Right lobe of liver (tissue), 6 donors: Measurements from ENCODE around the gene DVL1. TPM values are rescaled to one million over a fixed set of nuclear protein-coding genes. Genes with fewer than 3 reads are reported as not detected.

Experiments used
- ATAC-seq, 4 donors: fragments of 200-7000 bp; cut with Tn5 transposase; one replicate each; pipeline ENCODE4 v1.9.1; 2020; ENCODE audit warnings: mild to moderate bottlenecking in 4 of 4, moderate library complexity in 4 of 4
- DNase-seq, 3 donors: peaks; one replicate each; pipeline ENCODE4 v3.0.0-alpha.2; 2020
- H3K27ac ChIP-seq, 3 donors: fragments of 200-600 bp; one replicate each; pipeline ENCODE4 v1.8.0; 2022
- H3K27me3 ChIP-seq, 2 donors: fragments of 200-600 bp; one replicate each; pipeline ENCODE4 v1.8.0; 2022
- H3K36me3 ChIP-seq, 4 donors: fragments of 200-600 bp; sonication (generic) in 1 of 4; one replicate each; pipeline versions ENCODE4 v1.5.1 to v1.8.0; 2017 to 2022; ENCODE audit warnings: control low read depth in 1 of 4
- H3K4me1 ChIP-seq, 4 donors: fragments of 200-600 bp; sonication (generic) in 1 of 4; one replicate each; pipeline versions ENCODE4 v1.5.1 to v1.8.0; 2017 to 2022; ENCODE audit warnings: control low read depth in 1 of 4
- H3K4me3 ChIP-seq, 3 donors: fragments of 200-600 bp; one replicate each; pipeline ENCODE4 v1.8.0; 2022
- H3K9me3 ChIP-seq, 4 donors: fragments of 200-600 bp; sonication (generic) in 1 of 4; one replicate each; pipeline versions ENCODE4 v1.5.1 to v1.8.0; 2017 to 2022; ENCODE audit warnings: control low read depth in 1 of 4
- POLR2A ChIP-seq: fragments of 450-650 bp; IDR thresholded peaks from one replicate; pipeline ENCODE4 v1.6.1; 2017; ENCODE audit warnings: antibody characterized with exemption, mild to moderate bottlenecking
- WGBS: methylation state at CpG from one replicate; pipeline ENCODE4 v1.1.6; 2018; ENCODE audit warnings: low coverage, low lambda C conversion rate; ENCODE audit not compliant: insufficient coverage; ENCODE audit errors: missing lambda C conversion rate; 5-methylcytosine and 5-hydroxymethylcytosine counted together
- intact Hi-C, 2 donors: fragments of 100-400 bp; cut with DNase I; formaldehyde crosslinking; loops; one replicate each; pipeline versions ENCODE4 v1.11.2 to v1.14.1; 2022
- total RNA-seq, 6 experiments: library from RNA; depleted of rRNA in 2 of 6; stranded (reverse); fragments of >200 nt in 2 of 6; fragmentation: NEBNext Ultra II Directional in 3 of 6; extraction: Animal tissue kit (Norgen Biotek cat#: 25700) in 3 of 6; gene quantifications; one replicate each; pipeline versions ENCODE4 v1.1.0 to v1.2.4, GENCODE V29; 2016 to 2023
- TF ChIP-seq, protein P1 (sequence below), 4 donors: fragments of 200-600 bp in 3 of 4; fragments of 450-650 bp in 1 of 4; IDR thresholded peaks; one replicate each; pipeline versions ENCODE4 v1.5.1 to v1.8.0; 2016 to 2022; ENCODE audit warnings: antibody characterized with exemption in 4 of 4, mild to moderate bottlenecking in 2 of 4
- donor health status: DM: no; HTN: yes; CAD: no.
- donor health status: DM: no; HTN: no; CAD: no.
- donor health status: DM: no; HTN: no; CAD: no.
- donor health status: DM: no; HTN: yes; CAD: no.
- donor health status: DM: no; HTN: yes; CAD: no.

Gene DVL1
- total RNA-seq, 6 experiments from 2014 or later = 32.7 to 54.6 (median 41.2) TPM

DNA sequence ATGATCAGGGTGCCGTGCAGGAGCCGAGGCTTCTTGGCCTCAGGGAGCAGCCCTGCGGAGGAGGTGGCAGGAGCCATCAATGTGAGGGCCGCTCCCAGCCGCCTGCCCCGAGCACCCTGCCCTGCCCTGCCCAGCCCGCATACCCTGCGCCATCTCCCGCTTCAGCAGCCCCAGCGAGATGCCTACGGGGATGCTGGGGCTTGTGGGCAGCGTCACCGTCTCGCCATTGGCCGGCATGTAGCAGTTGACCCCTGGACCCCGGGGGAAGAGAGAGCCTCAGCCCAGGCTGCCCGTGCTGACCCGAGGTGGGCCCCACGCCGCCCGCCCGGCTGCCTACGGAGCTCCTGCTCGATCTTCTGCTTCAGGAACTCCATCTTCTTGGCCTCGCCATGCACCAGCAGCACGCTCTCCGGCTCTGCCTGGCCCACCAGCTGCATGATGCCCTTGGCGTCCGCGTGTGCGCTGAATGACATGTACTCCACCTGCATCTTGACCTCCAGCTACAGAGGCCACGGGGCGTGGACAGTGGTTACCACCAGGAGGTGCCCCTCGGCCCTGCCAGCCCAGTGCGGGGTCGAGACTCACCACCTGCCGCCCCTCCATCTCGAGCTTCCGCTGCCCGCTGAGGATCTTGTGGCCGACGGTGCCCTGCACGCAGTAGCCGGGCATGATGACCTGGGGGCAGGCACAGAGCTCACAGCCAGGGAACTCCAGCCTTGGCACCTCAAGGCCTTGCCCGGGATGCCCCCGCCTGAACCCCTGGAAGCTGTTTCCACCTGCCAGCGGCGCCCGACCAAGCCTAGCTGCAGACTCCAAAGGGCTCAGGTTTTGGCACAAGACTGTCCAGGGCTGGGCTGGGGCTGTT lies 36.5 kb downstream of the DVL1 start:
- peaks cover 0 to 9% (median 3%) of the 10 kb centered on the region in 4 donors for H3K4me1 ChIP-seq
- no peak overlapping the region for H3K4me3 ChIP-seq
- DNase-seq (no peak), ATAC-seq (no peak)
- H3K36me3 ChIP-seq = peaks cover 0 to 44% (median 10%) of the 10 kb centered on the region in 4 donors
- H3K9me3 ChIP-seq = no peaks in the 10 kb centered on the region
- TF ChIP-seq, protein P1, sequence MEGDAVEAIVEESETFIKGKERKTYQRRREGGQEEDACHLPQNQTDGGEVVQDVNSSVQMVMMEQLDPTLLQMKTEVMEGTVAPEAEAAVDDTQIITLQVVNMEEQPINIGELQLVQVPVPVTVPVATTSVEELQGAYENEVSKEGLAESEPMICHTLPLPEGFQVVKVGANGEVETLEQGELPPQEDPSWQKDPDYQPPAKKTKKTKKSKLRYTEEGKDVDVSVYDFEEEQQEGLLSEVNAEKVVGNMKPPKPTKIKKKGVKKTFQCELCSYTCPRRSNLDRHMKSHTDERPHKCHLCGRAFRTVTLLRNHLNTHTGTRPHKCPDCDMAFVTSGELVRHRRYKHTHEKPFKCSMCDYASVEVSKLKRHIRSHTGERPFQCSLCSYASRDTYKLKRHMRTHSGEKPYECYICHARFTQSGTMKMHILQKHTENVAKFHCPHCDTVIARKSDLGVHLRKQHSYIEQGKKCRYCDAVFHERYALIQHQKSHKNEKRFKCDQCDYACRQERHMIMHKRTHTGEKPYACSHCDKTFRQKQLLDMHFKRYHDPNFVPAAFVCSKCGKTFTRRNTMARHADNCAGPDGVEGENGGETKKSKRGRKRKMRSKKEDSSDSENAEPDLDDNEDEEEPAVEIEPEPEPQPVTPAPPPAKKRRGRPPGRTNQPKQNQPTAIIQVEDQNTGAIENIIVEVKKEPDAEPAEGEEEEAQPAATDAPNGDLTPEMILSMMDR (IDR thresholded peaks at IDR 0.05) = no peak
- no peak for TF ChIP-seq POLR2A
- H3K27ac ChIP-seq = no peak overlapping the region
- intact Hi-C loops = no loop called here
- 82% methylated on average over 5 of the region's 49 CpGs for WGBS
- no peaks in the 10 kb centered on the region for H3K27me3 ChIP-seq

DNA sequence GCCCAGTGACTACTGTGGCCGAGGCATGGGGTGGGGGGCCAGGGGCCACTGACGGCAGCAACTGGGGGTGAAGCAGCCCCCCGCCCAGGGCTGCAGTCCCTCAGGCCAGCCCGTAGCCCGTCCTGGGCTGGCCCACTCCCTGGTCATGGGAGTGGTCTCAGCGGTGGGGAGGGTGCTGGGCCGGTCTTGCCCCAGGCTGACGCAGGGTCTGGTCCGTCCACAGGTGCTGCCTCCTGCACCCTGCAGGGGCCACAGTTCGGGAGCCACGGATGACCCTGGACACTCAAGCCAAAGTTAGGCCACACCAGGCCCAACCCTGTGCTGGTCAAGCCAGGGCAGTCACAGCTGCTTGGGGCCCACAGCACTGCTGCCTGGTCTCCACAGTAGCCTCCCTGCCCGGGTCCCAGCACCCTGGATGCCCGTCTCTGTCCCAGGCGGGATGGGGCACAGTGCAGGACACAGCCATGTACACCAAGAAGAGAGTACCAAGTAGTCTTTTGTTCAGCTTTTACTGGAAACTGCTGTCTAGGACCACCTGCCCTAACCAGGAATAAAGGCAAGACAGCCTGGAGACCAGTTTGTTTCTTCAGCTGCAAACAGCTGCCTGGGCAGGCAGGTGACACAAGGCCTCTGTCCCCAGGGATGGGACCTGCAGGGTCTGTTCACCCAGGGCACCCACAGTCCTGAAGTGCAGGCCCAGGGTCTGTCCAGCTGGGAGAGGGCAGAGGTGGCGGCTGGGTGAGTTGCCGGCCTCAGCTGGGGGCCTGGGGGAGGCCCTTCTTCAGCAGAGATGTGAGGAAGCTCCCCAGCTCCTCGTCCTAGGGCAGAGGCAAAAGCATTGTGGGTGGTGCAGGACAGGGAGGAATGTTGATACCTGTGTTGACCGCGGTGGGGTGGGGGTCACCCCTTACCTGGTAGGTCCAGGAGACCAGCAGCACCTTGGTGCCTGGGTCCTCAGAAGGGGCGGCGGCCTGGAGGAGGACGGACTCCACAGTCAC lies 37.8 kb downstream of the DVL1 start:
- intact Hi-C loops = no loop called here
- Histone ChIP-seq H3K4me1 (peaks cover 0 to 18% (median 7%) of the 10 kb centered on the region in 4 donors), H3K4me3 (no peak overlapping the region), H3K36me3 (peaks cover 0 to 44% (median 10%) of the 10 kb centered on the region in 4 donors), H3K27ac (no peak overlapping the region), H3K9me3 (no peaks in the 10 kb centered on the region), H3K27me3 (no peaks in the 10 kb centered on the region)
- ATAC-seq (no peak), DNase-seq (no peak)
- TF ChIP-seq, protein P1 (IDR thresholded peaks at IDR 0.05) = no peak
- TF ChIP-seq POLR2A = no peak
- 92% methylated on average over 6 of the region's 22 CpGs for WGBS

DNA sequence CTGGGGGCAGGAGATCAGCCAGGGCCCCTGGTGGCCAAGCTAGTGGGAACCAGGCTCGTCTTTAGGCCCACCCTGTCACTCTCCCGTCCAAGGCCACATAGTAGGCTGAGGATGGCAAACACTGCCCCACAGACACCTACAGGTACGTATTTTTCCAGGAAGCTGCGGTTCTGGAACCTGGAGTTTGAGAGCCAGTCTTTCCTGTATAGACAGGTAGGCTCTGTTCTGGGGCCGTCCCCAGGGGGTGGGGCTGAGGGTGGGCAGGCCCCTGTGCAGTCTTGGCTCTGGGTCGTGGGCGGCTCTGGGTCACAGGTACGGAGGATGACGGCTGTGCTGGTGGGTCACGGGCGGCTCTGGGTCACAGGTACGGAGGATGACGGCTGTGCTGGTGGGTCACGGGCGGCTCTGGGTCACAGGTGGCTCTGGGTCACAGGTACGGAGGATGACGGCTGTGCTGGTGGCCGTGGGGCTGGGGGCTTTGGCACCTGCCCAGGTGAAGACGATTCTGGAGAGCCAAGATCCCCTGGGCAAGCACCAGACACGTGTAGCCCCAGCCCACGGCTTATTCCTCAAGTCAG lies 38.7 kb downstream of the DVL1 start:
- H3K36me3 ChIP-seq = peaks cover 0 to 44% (median 10%) of the 10 kb centered on the region in 4 donors
- intact Hi-C loops = no loop called here
- no peak for DNase-seq
- no peak overlapping the region for H3K27ac ChIP-seq
- H3K9me3 ChIP-seq = no peaks in the 10 kb centered on the region
- ATAC-seq = no peak
- 40% methylated on average over 2 of the region's 21 CpGs for WGBS
- TF ChIP-seq, protein P1 (IDR thresholded peaks at IDR 0.05) = no peak
- no peak for TF ChIP-seq POLR2A
- peaks cover 0 to 26% (median 14%) of the 10 kb centered on the region in 4 donors for H3K4me1 ChIP-seq
- no peaks in the 10 kb centered on the region for H3K27me3 ChIP-seq
- H3K4me3 ChIP-seq = no peak overlapping the region

GRCh38 chr1:1310109-1310385 lies 39.2 kb downstream of the DVL1 start:
- WGBS = no CpG with 5 or more reads among the region's 3 CpGs
- TF ChIP-seq POLR2A = no peak
- TF ChIP-seq, protein P1 (IDR thresholded peaks at IDR 0.05) = no peak
- Histone ChIP-seq H3K9me3 (no peaks in the 10 kb centered on the region), H3K27ac (no peak overlapping the region), H3K27me3 (no peaks in the 10 kb centered on the region), H3K36me3 (peaks cover 0 to 42% (median 10%) of the 10 kb centered on the region in 4 donors), H3K4me1 (peaks cover 0 to 31% (median 17%) of the 10 kb centered on the region in 4 donors), H3K4me3 (no peak overlapping the region)
- intact Hi-C loops = no loop called here
- DNase-seq (no peak), ATAC-seq (no peak)
